ENCODE results near the gene TCEANC2. TPM values are rescaled to one million over a fixed set of nuclear protein-coding genes. Genes with fewer than 3 reads are reported as not detected.

Gene TCEANC2
- total RNA-seq, 1 donor from 2014 or later = 11.8 TPM

DNA sequence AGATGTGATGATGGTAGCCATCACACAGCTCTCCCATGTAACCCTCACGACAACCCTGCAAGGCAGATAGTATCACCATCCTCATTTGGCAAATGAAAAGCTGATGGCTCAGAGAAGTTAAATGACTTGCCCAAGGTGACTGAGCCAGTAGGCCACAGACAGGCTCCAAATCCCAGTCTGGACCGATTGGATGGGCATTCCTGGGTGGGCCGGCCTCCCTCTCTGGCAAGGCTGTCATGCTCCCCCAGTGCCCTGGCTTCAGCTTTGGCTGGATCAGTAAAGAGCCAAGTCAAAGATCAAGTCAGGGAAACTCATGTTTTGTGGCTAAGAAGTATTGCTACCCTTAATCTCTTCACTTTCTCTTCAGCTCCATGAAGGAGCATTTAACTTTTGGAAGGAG is 58.2 kb downstream of the TCEANC2 start:
- intact Hi-C loops (cut with micrococcal nuclease) = no loop called here

DNA sequence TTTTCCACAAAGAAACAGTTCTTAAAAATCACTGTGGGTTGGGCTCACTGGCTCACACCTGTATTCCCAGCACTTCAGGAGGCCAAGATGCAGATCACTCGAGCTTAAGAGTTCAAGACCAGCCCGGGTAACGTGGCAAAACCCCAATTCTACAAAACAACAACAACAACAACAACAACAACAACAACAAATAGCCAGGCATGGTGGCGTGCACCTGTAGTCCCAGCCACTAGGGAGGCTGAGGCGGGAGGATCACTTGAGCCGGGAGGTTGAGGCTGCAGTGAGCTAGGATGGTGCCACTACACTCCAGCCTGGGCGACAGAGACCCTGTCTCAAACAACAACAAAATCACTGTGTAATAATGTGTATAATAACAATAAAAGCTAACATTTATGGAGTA is 58.6 kb downstream of the TCEANC2 start:
- intact Hi-C loops (cut with micrococcal nuclease) = no loop called here

DNA sequence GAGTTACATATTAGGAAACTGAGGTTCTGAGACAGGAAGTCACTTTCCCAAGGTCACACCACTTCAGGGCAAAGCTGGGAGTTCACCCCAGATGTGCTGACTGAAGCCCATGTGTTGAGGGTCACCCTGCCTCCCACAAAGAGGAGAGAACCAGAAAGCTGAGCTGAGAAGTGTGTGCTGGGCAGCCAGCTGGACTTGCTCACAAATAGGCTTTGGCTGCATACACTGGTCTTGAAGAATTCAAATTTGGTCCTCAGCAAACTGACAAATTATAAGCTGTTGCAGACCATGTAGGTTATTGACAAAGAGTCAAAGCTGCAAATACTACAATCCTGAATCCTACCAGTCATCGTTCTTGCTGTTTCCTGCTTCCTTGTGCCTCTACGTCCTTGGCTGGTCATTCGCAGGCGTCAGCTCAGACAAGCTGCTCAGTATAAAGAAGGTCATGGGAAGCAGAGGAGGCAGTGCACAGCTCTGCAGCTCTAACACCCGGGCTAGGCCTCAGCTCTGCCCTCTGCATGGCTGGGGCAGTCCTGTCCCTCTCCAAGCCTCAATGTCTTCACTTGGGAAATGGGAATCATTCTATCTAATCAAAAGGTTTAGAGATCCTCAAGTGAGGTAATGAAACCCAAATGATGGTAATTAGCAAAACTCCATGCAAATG is 59.4 kb downstream of the TCEANC2 start:
- intact Hi-C loops (cut with micrococcal nuclease) = no loop called here

DNA sequence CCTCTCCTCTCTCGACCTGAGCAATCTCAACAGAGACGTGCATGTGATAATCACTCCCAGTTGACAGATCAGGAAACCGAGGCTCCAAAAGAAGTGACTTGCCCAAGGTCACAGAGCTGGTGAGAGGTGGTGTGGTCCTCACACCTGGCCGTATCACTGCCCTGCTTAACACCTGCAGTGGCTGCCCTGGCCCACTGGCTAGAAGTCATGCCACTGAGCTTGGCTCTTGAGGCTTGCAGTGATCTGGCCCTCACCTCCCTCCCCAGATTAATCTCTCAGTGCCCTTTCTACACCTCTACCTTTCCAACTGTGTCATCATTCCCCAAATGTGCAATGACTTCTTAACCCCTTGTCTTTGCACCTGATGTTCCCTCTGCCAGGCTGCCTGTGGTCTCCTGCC is 60.6 kb downstream of the TCEANC2 start:
- intact Hi-C loops (cut with micrococcal nuclease) = no loop called here

DNA sequence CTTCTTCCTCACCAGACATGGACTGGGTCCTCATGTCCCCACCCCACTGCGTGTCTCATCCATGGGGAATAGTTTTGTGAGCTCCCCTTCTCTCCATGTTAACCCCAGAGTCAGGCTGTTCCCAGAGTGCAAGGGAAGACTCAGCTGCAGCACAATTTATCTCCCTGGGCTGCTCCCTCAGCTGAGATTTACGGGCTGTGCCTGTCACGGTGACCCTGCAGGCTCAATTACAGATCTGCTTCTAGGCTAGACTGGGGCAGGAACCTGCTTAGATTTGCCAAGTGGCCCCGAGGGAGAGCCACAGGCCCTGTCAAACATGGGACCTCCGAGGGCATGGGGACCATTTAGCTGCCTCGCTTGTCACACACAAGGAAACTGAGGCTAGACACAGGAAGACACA is 61.5 kb downstream of the TCEANC2 start:
- intact Hi-C loops (cut with micrococcal nuclease) = no loop called here

DNA sequence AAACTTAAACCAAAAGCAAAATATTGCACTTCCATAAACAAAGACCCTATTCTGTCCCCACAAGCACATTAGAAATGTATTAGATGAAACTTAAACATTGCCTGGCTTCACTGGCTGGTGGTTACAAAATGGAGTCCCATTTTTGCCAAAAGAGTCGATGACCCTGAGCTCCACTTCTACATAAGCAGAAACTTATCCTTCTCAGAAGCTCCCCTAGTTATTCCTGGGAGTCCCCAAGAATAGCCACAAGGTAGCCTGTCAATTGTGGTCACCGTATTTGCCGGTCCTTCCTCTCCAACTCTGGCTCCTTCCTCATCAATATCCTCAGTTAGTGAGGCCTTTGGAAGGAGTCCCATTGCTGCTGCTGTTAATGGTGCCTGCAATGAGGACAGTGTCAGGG is 62.1 kb downstream of the TCEANC2 start:
- intact Hi-C loops (cut with micrococcal nuclease) = no loop called here

DNA sequence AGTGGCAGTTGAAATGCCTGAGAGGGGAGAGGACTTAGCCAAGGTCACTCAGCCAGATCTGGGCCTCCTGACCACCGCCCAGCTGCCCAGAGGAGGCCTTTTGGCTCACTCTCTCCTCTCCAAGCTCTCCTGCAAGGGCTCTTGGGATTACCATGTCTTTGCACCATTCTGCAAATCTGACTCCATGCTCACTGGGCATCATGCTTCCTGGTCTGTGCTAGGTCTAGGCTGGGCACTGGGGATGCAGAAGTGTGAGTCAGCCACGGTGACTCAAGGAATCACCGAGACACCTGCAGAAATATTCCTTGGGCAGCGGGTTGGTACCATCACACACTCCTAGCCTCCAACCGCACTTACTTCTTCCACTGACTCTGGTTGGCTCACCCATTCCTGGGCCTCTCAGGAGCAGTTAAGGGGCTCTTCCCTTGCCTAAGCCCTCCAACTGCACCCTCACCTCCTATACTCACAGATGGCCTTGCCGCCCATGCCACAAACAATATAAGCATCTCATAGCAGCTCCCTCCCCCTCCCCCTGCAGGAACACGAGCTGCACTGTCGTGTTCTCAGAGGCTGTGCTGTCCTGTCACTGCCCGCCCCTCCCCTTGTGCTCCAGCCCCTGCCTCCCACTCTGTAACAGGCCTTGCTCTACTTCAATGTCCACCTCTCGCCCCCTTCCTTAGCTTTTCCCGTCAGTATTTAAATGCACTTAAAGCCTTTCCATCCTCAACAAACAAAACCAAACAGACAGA is 64.6 kb downstream of the TCEANC2 start:
- intact Hi-C loops (cut with micrococcal nuclease) = no loop called here

DNA sequence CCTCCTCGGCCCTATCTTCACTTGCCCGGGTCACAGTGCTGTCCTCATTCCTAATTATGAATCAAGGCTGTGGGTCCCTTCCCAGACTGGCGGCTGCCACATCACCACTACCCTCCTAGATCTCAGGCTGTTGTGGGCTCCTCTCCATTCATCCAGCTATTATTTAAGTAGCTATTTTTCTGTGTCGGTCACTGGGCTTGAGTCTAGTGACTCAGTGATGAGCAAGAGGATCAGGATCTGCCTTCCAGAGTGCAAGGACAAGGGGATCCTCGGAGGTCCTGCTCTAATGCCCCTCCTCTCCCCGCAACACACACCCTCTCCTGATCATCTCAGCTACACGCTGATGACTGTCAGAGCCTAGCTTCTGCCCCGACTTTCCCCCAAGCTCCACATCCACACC is 65.3 kb downstream of the TCEANC2 start:
- intact Hi-C loops (cut with micrococcal nuclease) = no loop called here

DNA sequence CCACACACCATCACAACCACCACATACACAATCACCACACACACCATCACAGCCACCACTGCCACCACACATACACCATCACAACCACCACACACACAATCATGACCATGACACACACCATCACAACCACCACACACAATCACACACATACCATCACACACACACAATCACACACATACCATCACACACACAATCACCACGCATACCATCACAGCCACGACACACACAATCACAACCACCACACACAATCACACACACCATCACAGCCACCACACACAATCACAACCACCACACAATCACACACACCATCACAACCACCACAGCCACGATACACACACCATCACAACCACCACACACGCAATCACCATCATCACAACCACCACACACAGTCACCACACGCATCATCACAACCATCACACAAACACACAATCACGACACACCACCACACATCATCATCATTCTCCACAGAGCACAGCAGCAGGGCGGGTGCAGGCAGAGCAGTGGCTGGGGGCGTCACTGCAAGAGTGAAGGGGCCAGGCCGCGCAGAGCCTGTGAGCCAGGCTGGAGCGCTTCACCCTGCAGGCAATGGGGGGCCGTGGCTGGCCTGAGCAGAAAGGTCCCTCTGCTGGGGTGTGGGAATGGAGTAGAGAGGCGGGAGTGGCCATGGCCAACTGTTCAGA is 66.8 kb downstream of the TCEANC2 start:
- intact Hi-C loops (cut with micrococcal nuclease) = loop anchor here (2.0 kb wide), 1 partner anchor 285 kb away; no protein-coding TSS in a partner anchor

DNA sequence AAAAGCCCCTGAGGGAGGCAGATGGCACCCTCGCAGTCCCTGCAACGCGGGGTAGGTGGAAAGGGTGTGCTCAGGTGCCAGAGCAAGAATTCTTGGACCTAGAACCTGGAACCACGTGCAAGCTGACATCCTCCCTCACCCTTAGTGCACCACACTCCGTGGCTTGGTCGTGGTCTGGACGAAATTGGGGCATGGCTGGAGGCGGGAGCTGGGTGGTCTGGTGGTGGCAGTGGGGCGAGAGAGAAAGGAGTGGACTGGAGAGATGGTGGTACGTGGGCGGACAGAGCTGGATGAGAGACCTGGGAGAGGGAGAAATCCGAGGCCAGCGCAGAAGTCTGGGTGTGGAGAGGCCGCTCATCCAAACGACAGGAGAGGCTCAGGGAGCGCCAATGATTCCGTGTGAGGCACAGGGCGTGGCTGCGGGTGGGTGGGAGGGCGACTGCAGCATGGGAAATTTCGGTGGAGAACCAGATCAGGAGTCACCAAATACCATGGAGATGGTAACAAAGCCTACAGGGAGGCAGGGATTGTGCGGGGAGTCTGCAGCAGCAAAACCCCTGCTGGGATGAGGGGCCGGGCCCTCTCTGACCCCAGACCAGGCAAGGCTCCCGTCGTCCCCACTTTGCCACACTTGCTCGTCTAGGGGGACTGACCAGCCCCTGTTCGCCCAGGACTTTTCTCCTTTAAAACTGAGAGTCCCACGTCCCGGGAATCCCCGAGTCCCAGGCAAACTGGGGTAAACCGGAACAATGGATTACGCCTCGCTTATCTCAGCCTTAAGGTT is 67.5 kb downstream of the TCEANC2 start:
- intact Hi-C loops (cut with micrococcal nuclease) = loop anchor here (1.0 to 2.0 kb wide), 3 partner anchors 284 to 689 kb away; no protein-coding TSS in a partner anchor

DNA sequence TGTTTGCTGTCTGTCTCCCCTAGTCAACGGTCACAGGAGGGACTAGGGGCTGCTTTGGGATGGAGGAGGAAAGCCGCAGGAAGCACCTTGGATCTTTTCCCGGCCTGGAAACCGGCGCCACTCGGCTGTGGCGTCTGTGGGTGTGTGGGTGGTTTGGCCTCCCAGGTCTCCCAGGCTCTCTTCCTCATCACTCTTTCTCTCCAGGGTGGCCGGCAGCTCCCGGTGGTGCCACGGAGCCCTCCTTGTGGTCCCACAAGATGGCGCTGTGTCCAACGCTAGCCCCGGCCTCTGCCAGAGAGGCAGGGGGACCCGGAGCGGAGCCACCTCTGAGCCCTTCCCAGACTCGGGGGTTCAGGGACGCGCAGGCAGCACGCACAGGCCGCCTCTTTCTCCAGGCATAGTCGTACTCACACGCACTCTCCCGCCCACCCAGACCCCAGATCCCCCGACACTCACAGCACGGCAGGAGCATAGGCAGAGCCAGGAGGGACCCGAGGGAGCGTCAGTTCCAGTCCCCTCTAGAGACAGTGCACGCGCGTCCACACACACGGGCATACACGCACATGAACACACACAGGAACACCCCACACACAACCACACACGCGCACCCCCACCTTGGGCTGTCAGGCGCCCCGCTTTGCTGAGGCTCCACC is 68.2 kb downstream of the TCEANC2 start:
- intact Hi-C loops (cut with micrococcal nuclease) = loop anchor here (1.0 to 2.0 kb wide), 3 partner anchors 283 to 689 kb away; no protein-coding TSS in a partner anchor

DNA sequence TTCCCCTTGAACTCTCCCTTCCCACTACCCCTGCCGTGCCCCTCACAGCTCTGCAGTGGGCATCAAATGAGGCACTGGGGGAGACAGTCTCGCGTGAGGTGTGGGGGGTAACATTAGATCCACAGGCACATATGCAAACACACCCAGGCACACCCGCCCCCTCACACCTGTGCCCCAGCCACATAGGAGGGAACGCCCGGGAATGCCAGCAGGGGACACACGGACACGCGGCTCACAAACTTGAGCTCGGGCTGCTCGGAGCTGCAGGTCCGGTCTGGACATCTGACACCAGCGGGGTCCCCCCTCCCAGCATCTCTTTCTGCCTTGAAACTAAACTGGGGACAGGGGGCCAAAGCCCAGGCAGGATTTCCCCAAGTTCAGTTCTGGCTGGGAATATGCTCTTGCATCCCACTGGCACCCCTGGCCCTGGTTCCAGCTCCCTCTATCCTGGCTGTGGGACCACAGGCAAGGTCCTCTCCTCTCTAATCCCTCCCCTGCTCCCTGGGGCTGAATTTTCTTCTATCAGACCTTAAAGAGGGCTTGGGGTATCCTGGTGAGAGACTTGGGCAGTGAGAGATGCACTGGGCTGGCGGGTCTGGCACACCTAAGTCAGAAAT is 68.8 kb downstream of the TCEANC2 start:
- intact Hi-C loops (cut with micrococcal nuclease) = no loop called here

DNA sequence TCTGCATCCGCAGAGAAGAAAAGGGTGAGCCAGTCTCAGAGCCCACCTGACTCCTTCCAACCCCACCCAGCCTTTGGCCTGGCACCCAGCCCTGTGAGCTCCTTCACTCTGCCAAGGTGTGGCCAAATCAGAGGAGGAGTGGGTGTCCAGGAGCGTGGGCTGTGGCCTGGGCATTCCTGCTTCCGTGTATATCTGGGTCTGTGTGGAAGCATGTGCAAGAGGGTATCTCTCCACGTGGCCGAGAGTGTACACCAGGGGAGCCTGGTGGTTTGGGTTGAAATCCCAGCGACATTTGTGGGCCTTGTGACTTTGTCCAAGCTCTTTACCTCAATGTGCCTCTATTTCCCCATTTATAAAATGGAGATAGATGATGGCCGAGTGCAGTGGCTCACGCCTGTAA is 69.6 kb downstream of the TCEANC2 start:
- intact Hi-C loops (cut with micrococcal nuclease) = no loop called here

DNA sequence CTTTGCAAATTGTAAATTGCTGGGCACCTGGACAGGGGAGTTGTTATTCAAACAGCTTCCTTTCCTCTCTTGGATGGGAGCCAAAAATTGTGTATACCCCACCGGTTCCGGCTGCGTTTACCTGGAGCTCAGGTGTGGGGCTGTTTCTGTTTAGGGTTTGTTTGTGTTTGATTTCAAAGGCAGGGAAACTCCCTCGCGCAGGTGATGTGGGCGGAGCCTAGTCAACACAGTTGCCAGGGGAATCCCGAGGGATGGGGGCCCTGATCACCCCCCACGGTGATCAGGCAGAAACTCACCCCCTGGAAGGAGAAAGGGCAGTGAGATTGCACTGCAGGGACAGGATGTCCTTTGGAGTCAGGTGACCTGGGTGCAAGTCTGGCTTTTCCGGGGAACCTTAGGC is 71.1 kb downstream of the TCEANC2 start:
- intact Hi-C loops (cut with micrococcal nuclease) = no loop called here

DNA sequence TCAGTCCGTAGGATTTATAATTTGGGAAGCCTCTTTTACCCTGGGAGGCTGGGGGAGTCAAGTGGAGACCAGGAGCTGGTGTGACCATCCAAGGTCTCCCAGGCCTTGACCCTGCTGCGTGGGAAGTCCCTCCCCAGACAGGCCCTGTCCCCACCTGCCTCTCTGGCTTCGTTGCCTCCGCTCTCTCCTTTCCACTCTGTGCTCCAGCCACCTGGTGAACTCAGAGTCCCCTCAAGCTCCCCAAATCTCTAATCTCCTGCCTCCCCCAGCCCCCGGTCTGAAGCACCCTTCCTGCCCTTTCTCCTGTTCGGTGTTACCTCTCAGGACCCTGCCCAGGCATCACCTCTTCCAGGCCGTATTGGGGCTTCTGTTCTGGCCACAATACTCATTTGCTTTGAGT is 71.5 kb downstream of the TCEANC2 start:
- intact Hi-C loops (cut with micrococcal nuclease) = no loop called here

DNA sequence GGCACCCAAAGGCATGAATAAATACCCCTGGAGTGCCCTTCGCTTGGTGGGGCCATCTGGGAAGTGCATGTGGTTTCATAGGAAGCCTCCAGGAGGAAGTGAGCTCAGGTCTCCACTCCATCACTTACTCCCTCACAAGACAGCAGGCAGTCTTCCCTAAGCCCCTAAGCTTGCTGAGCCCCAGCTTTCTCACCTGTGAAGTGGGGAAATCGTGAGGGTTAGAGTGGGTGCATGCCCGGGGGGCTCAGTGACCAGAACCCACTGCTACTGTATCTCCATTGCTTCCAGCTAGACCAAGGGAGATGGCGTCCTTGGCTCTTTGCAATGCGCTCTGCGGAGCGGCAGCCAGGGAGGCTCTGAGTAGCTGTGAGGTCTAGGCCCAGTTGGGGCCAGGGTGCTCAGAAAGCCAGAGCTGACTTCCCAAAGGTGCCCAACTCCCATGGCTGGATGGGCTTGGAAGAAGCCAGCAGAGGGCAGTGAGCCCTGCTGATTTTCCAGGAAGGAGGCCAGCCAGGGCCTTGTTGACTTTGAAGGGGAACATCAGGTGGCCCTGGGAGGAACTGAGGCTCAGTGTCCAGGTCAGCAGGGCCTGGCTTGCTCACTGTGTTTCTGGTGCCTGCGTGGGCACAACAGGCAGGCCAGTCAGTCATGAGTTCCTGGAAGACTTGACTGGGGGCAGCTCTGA is 72.1 kb downstream of the TCEANC2 start:
- intact Hi-C loops (cut with micrococcal nuclease) = no loop called here

DNA sequence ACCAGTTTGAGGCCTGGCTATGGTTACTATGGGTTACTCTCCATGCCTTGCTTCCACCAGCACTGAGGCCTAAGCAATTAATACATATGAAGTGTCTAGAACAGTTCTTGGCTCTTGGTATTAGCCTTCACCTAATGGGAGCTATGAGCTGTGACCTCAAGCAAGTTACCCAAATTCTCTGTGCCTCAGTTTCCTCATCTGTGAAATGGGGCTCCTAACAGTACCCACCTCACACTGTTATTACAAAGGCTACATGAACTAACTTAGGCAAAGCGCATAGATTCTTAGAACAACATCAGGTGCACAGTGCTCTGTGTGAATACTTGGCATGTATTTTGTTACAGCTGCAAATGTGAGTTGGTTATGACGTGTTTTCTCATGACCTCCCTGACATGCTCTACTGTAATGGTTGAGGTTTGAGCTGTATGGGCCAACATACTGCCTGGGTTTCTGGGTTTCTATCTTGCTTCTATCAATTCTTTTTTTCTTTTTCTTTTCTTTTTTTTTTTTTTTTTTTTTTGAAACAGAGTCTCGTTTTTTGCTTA is 72.9 kb downstream of the TCEANC2 start:
- intact Hi-C loops (cut with micrococcal nuclease) = no loop called here

DNA sequence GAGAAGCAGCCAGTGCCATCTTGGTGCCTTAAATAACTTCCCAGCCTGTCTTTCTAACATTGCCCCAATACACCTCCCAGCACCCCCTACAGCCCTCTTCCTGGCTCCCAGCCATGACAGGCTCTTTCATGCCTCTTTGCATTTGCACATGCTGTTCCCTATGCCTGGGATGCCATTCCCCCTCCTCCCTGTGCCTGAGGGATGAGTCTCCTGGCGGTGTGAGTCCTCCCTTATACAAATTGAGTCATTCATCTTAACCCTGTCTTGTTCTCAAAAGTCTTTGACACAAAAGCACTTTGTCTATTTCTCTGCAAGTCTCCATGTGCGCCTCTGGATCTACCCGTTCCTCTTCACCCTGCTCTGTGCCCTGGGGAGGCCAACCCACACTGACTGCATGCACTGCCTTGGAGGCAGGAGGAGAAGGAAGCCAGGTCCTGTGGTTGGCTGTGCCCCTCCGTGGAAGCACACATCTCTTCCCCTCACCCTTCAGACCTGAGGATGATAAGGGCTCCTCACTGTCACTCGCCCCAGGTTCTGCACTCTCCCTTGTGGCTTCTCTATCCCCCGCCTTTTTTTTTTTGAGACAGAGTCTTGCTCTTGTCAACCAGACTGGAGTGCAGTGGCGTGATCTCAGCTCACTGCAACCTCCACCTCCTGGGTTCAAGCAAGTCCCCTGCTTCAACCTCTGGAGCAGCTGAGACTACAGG is 74.3 kb downstream of the TCEANC2 start:
- intact Hi-C loops (cut with micrococcal nuclease) = no loop called here

DNA sequence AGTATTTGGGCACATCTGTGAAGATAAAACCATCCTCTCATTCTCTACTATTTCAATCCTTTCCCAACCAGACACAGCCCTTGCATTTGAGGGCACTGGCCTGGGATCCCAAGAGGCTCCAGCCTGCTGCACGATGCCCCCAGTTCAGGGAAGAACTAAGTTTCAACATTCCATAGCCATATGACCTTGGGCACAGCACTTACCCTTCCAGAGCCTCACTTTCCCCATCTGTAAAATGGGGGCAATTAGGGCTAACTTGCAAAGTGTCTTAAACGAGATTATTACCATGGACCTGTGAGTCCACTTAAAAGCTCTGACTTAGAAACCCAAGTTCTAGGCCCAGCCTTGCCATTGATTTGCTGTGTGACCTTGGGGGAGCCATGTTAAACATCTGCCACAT is 76.5 kb downstream of the TCEANC2 start:
- intact Hi-C loops (cut with micrococcal nuclease) = no loop called here
